Transverse colon (tissue), 4 donors: ENCODE results near the gene ANKRD10.

Experiments used
- EP300 ChIP-seq: sonication (generic); formaldehyde crosslinking; IDR thresholded peaks from one replicate; pipeline ENCODE4 v1.6.1; 2017; ENCODE audit warnings: antibody characterized with exemption, low read depth
- POLR2A ChIP-seq: fragments of 450-650 bp; IDR thresholded peaks from one replicate; pipeline ENCODE4 v1.6.1; 2016; ENCODE audit warnings: antibody characterized with exemption, mild to moderate bottlenecking, moderate library complexity
- POLR2AphosphoS5 ChIP-seq, 3 donors: sonication (generic); formaldehyde crosslinking; IDR thresholded peaks; one replicate each; pipeline ENCODE4 v1.6.1; 2016; ENCODE audit warnings: antibody characterized with exemption in 3 of 3
- TF ChIP-seq, protein P1 (sequence below), 5 experiments: fragments of 200-600 bp in 3 of 5; fragments of 450-650 bp in 2 of 5; sonication (generic) in 3 of 5; IDR thresholded peaks; 1 replicate in 2 of 5; 2 replicates in 3 of 5; pipeline ENCODE4 v1.5.1; 2016 to 2017; ENCODE audit warnings: antibody characterized with exemption in 5 of 5, inconsistent platforms in 3 of 5, mild to moderate bottlenecking in 2 of 5, moderate library complexity in 1 of 5

DNA sequence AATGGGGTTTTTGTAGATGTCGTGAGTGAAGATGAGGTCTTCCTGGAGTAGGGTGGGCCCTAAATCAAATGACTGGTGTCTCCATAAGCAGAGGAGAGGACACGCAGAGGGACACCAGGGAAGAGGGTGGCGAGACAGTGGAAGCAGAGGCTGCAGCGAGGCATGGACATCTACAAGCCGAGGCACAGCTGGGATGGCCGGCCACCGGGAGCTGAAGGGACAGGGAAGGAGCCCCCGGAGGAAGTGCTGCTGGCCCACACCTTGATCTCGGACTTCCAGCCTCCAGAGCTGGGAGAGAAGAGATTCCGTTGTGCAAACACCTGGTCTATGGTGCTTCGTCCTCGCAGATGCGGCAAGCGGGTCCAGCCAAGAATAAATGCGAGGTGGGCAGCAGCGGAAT is 84.5 kb downstream of the ANKRD10 start:
- TF ChIP-seq, protein P1, sequence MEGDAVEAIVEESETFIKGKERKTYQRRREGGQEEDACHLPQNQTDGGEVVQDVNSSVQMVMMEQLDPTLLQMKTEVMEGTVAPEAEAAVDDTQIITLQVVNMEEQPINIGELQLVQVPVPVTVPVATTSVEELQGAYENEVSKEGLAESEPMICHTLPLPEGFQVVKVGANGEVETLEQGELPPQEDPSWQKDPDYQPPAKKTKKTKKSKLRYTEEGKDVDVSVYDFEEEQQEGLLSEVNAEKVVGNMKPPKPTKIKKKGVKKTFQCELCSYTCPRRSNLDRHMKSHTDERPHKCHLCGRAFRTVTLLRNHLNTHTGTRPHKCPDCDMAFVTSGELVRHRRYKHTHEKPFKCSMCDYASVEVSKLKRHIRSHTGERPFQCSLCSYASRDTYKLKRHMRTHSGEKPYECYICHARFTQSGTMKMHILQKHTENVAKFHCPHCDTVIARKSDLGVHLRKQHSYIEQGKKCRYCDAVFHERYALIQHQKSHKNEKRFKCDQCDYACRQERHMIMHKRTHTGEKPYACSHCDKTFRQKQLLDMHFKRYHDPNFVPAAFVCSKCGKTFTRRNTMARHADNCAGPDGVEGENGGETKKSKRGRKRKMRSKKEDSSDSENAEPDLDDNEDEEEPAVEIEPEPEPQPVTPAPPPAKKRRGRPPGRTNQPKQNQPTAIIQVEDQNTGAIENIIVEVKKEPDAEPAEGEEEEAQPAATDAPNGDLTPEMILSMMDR (IDR thresholded peaks at IDR 0.05): no peak
- TF ChIP-seq EP300 (no peak), POLR2AphosphoS5 (IDR thresholded peaks at IDR 0.05) (no peak), POLR2A (no peak)
